ENCODE measurements around the gene CCNJ.

DNA sequence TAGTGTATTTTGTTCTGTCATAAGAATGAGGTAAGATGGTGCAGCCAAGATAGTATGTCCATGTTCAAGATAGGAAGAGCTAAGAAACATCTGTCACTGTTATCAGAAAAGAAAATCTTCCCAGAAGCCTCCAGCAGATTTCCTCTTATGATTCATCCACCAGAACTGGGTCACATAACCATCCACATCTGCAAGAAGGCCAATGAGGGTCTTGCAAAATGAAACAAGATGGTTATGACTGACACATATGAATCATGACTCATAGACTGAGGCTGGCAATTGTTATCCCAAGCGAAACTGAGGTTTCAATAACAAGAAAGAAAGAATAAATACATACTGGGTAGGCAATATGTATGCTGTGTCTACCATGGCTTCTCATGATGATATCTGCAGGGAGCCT is 30.3 kb downstream of the CCNJ start:
- no peak for TF ChIP-seq POLR2A (IDR thresholded peaks at IDR 0.05)
- TF ChIP-seq, protein P1, sequence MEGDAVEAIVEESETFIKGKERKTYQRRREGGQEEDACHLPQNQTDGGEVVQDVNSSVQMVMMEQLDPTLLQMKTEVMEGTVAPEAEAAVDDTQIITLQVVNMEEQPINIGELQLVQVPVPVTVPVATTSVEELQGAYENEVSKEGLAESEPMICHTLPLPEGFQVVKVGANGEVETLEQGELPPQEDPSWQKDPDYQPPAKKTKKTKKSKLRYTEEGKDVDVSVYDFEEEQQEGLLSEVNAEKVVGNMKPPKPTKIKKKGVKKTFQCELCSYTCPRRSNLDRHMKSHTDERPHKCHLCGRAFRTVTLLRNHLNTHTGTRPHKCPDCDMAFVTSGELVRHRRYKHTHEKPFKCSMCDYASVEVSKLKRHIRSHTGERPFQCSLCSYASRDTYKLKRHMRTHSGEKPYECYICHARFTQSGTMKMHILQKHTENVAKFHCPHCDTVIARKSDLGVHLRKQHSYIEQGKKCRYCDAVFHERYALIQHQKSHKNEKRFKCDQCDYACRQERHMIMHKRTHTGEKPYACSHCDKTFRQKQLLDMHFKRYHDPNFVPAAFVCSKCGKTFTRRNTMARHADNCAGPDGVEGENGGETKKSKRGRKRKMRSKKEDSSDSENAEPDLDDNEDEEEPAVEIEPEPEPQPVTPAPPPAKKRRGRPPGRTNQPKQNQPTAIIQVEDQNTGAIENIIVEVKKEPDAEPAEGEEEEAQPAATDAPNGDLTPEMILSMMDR (IDR thresholded peaks at IDR 0.05), result no peak

Measured in body of pancreas (tissue), 4 donors.